Loucy (cell line): ENCODE measurements around the gene TAF6.

Experiments
- CTCF ChIP-seq: fragments of 200-600 bp; sonication (generic); conservative IDR thresholded peaks from 2 replicates; pipeline ENCODE4 v1.5.1; 2014; ENCODE audit warnings: mild to moderate bottlenecking, antibody characterized with exemption, low read length
- EZH2phosphoT487 ChIP-seq: fragments of 200-600 bp; IDR thresholded peaks from 2 replicates; pipeline ENCODE4 v1.6.1; 2018; ENCODE audit warnings: antibody characterized with exemption, mild to moderate bottlenecking, moderate library complexity, borderline replicate concordance

GRCh38 chr7:100132126-100132525 lies 13.0 kb upstream of the TAF6 start:
- TF ChIP-seq CTCF (no peak), EZH2phosphoT487 (no peak)
